Breast epithelium (tissue), 4 donors: ENCODE data around the gene SLC7A5. TPM values are rescaled to one million over a fixed set of nuclear protein-coding genes. Genes with fewer than 3 reads are reported as not detected.

Experiments used
- DNase-seq, 2 donors: peaks; one replicate each; pipeline ENCODE4 v3.0.0-alpha.2; 2019; ENCODE audit warnings: low spot score in 2 of 2
- H3K27ac ChIP-seq, 2 donors: fragments of 200-600 bp; sonication (generic) in 1 of 2; one replicate each; pipeline ENCODE4 v1.5.1; 2016 to 2019; ENCODE audit warnings: mild to moderate bottlenecking in 1 of 2
- H3K27me3 ChIP-seq, 2 donors: fragments of 200-600 bp; sonication (generic) in 1 of 2; one replicate each; pipeline versions ENCODE4 v1.5.1 to v1.6.0; 2017 to 2019; ENCODE audit warnings: control low read depth in 1 of 2, mild to moderate bottlenecking in 1 of 2
- H3K36me3 ChIP-seq: fragments of 200-600 bp; one replicate; pipeline ENCODE4 v1.5.1; 2019
- H3K4me1 ChIP-seq, 2 donors: fragments of 200-600 bp; sonication (generic); one replicate each; pipeline ENCODE4 v1.5.1; 2016 to 2019; ENCODE audit warnings: control low read depth in 1 of 2
- H3K4me3 ChIP-seq, 3 donors: fragments of 200-600 bp; sonication (generic); 1 replicate in 2 of 3; 2 replicates in 1 of 3; pipeline ENCODE4 v1.5.1; 2016 to 2019; ENCODE audit warnings: mild to moderate bottlenecking in 3 of 3, moderate library complexity in 2 of 3
- H3K9me3 ChIP-seq, 2 donors: fragments of 200-600 bp; sonication (generic) in 1 of 2; one replicate each; pipeline ENCODE4 v1.5.1; 2016 to 2019; ENCODE audit warnings: control low read depth in 1 of 2
- CTCF ChIP-seq, 3 donors: fragments of 450-650 bp; IDR thresholded peaks; one replicate each; pipeline ENCODE4 v1.5.1; 2016 to 2017; ENCODE audit warnings: antibody characterized with exemption in 3 of 3, mild to moderate bottlenecking in 3 of 3, moderate library complexity in 3 of 3
- POLR2A ChIP-seq: fragments of 450-650 bp; IDR thresholded peaks from one replicate; pipeline ENCODE4 v1.6.1; 2016; ENCODE audit warnings: antibody characterized with exemption, mild to moderate bottlenecking, moderate library complexity
- POLR2AphosphoS5 ChIP-seq, 3 donors: sonication (generic); formaldehyde crosslinking; IDR thresholded peaks; one replicate each; pipeline ENCODE4 v1.6.1; 2017; ENCODE audit warnings: antibody characterized with exemption in 3 of 3
- intact Hi-C: fragments of 100-400 bp; cut with DNase I; formaldehyde crosslinking; loops from one replicate; pipeline ENCODE4 v1.15.1; 2023; ENCODE audit warnings: low total_unique reads
- total RNA-seq, 3 donors: library from RNA; depleted of rRNA; stranded (reverse); fragments of >200 nt; gene quantifications; one replicate each; pipeline ENCODE4 v1.1.0, GENCODE V29; 2016

Gene SLC7A5
- total RNA-seq, 3 donors from 2014 or later, result 0.48 to 7.3 (median 5.9) TPM

GRCh38 chr16:87854907-87855683 is 14.2 kb downstream of the SLC7A5 start:
- TF ChIP-seq POLR2A, result no peak
- TF ChIP-seq CTCF (IDR thresholded peaks at IDR 0.05), result no peak
- no peak for TF ChIP-seq POLR2AphosphoS5 (IDR thresholded peaks at IDR 0.05)
- Histone ChIP-seq H3K4me3 (peak overlapping the region in 1 of 3 donors; percentile 65), H3K9me3 (no peaks in the 10 kb centered on the region), H3K27me3 (no peaks in the 10 kb centered on the region), H3K27ac (peak overlapping the region; percentile 90 to 93), H3K4me1 (peaks cover 5 to 20% of the 10 kb centered on the region in 2 donors), H3K36me3 (no peaks in the 10 kb centered on the region)
- intact Hi-C loops, result loop anchor here (5.0 kb wide), 1 partner anchor 307 kb away; no protein-coding TSS in a partner anchor
- DNase-seq, result no peak

GRCh38 chr16:87854053-87854906 is 15.0 kb downstream of the SLC7A5 start:
- TF ChIP-seq POLR2AphosphoS5 (IDR thresholded peaks at IDR 0.05) (no peak), CTCF (IDR thresholded peaks at IDR 0.05) (no peak), POLR2A (no peak)
- H3K4me3 ChIP-seq, result peak overlapping the region in 2 of 3 donors; percentile 38 to 65
- H3K4me1 ChIP-seq, result peaks cover 5 to 20% of the 10 kb centered on the region in 2 donors
- DNase-seq, result no peak
- H3K27me3 ChIP-seq, result no peaks in the 10 kb centered on the region
- H3K9me3 ChIP-seq, result no peaks in the 10 kb centered on the region
- H3K27ac ChIP-seq, result peak overlapping the region; percentile 90 to 93
- intact Hi-C loops, result no loop called here
- H3K36me3 ChIP-seq, result no peaks in the 10 kb centered on the region

GRCh38 chr16:87853411-87854052 is 15.8 kb downstream of the SLC7A5 start:
- intact Hi-C loops, result no loop called here
- TF ChIP-seq CTCF (IDR thresholded peaks at IDR 0.05) (no peak), POLR2AphosphoS5 (IDR thresholded peaks at IDR 0.05) (peak in 2 of 3 donors; percentile 76 to 82), POLR2A (no peak)
- Histone ChIP-seq H3K4me3 (peak overlapping the region; percentile 13 to 65 (median 38)), H3K9me3 (no peaks in the 10 kb centered on the region), H3K36me3 (no peaks in the 10 kb centered on the region), H3K4me1 (peaks cover 5 to 21% of the 10 kb centered on the region in 2 donors), H3K27me3 (no peaks in the 10 kb centered on the region), H3K27ac (peak overlapping the region; percentile 90 to 93)
- DNase-seq, result peak; percentile 92 to 95

- no peak for DNase-seq
- TF ChIP-seq CTCF (IDR thresholded peaks at IDR 0.05) (no peak), POLR2A (no peak), POLR2AphosphoS5 (IDR thresholded peaks at IDR 0.05) (no peak)
- Histone ChIP-seq H3K4me1 (peaks cover 5 to 34% of the 10 kb centered on the region in 2 donors), H3K27me3 (no peaks in the 10 kb centered on the region), H3K9me3 (no peaks in the 10 kb centered on the region), H3K4me3 (no peak overlapping the region), H3K36me3 (no peaks in the 10 kb centered on the region), H3K27ac (no peak overlapping the region)
- intact Hi-C loops, result no loop called here
Measured at GRCh38 chr16:87851601-87852000, 17.7 kb downstream of the SLC7A5 start.
